Measurements from ENCODE around the gene SMG5.

The SMG5 gene

DNA sequence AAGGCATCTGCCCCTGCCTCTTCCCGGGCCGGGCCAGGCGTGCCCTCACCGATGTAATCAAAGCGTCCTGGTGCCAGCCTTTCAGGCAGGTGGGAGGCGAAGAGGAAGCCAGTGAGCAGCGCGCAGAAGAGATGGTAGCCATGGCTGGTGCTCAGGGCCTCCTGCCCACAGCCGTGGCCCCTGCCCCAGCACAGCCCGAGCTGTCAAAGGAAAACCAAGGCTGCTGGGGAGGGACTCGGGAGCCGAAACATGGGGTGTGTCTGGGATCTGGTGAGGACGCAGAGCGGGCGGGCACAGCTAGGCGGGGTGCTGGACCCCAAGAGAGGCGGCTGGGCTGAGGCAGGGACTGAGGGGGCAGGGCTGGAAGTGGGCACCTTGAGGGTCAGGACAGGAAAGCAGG is 37.9 kb downstream of the SMG5 start:
- H3K4me3 ChIP-seq (ENCODE audit: control insufficient read depth, low read depth, low read length): no peak overlapping the region
- DNase-seq (ENCODE audit: low read depth): no peak
- TF ChIP-seq, protein P1, sequence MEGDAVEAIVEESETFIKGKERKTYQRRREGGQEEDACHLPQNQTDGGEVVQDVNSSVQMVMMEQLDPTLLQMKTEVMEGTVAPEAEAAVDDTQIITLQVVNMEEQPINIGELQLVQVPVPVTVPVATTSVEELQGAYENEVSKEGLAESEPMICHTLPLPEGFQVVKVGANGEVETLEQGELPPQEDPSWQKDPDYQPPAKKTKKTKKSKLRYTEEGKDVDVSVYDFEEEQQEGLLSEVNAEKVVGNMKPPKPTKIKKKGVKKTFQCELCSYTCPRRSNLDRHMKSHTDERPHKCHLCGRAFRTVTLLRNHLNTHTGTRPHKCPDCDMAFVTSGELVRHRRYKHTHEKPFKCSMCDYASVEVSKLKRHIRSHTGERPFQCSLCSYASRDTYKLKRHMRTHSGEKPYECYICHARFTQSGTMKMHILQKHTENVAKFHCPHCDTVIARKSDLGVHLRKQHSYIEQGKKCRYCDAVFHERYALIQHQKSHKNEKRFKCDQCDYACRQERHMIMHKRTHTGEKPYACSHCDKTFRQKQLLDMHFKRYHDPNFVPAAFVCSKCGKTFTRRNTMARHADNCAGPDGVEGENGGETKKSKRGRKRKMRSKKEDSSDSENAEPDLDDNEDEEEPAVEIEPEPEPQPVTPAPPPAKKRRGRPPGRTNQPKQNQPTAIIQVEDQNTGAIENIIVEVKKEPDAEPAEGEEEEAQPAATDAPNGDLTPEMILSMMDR (conservative IDR thresholded peaks at IDR 0.05; ENCODE audit: control insufficient read depth, insufficient read depth, low read depth, low read length): no peak

DNA sequence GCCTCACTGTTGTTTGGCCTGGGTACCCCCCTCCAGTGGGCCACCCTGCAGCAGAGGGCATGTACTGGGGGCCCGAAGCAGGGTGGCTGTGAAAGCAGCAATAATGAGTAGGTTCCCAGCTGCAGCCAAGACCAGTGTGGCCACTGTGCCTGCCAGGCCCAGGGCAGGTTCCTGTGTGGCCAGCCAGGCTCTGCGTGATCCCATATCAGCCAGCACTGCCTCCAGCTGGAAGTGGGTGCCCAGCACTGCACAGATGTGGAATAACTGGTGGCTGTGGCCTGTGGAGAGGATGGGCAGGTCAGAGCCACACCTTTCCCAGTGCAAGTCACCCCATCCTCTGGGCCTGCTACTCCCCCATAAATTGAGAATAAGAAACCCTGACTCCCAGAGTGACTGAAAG is 38.5 kb downstream of the SMG5 start:
- TF ChIP-seq, protein P1 (conservative IDR thresholded peaks at IDR 0.05; ENCODE audit: control insufficient read depth, insufficient read depth, low read depth, low read length): no peak
- H3K4me3 ChIP-seq (ENCODE audit: control insufficient read depth, low read depth, low read length): no peak overlapping the region
- no peak for DNase-seq (ENCODE audit: low read depth)

DNA sequence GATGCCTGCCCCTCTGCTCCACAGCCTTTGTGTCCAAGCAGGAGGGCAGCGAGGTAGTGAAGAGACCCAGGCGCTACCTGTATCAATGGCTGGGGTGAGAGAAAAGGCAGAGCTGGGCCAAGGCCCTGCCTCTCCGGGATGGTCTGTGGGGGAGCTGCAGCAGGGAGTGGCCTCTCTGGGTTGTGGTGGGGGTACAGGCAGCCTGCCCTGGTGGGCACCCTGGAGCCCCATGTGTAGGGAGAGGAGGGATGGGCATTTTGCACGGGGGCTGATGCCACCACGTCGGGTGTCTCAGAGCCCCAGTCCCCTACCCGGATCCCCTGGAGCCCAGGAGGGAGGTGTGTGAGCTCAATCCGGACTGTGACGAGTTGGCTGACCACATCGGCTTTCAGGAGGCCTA is 39.9 kb downstream of the SMG5 start:
- no peak for DNase-seq (ENCODE audit: low read depth)
- TF ChIP-seq, protein P1 (conservative IDR thresholded peaks at IDR 0.05; ENCODE audit: control insufficient read depth, insufficient read depth, low read depth, low read length): no peak
- H3K4me3 ChIP-seq (ENCODE audit: control insufficient read depth, low read depth, low read length): no peak overlapping the region

DNA sequence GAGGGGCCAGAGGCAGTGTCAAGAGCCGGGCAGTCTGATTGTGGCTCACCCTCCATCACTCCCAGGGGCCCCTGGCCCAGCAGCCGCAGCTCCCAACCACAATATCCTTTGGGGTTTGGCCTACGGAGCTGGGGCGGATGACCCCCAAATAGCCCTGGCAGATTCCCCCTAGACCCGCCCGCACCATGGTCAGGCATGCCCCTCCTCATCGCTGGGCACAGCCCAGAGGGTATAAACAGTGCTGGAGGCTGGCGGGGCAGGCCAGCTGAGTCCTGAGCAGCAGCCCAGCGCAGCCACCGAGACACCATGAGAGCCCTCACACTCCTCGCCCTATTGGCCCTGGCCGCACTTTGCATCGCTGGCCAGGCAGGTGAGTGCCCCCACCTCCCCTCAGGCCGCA is 40.7 kb downstream of the SMG5 start, which contains the start of gene BGLAP:
BGLAP (plus strand) TSS at position 259 of the 400 bp plus-strand sequence; CDS start at position 307, 48 bp downstream.
- no peak within 1 kb of the TSS for H3K4me3 ChIP-seq (ENCODE audit: control insufficient read depth, low read depth, low read length)
- TF ChIP-seq, protein P1 (conservative IDR thresholded peaks at IDR 0.05; ENCODE audit: control insufficient read depth, insufficient read depth, low read depth, low read length): no peak
- no peak for DNase-seq (ENCODE audit: low read depth)

DNA sequence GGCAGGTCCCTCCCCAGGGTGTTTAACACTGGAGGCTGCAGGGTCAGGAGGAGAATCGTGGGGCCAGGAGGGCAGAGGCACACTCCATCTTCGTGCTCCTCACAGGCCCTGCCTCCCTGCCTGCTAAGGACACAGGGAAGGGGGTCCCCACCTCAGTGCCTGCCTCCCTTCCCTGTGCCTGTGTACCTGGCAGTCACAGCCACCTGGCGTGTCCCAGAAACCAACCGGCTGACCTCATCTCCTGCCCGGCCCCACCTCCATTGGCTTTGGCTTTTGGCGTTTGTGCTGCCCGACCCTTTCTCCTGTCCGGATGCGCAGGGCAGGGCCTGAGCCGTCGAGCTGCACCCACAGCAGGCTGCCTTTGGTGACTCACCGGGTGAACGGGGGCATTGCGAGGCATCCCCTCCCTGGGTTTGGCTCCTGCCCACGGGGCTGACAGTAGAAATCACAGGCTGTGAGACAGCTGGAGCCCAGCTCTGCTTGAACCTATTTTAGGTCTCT is 41.3 kb downstream of the SMG5 start:
- H3K4me3 ChIP-seq (ENCODE audit: control insufficient read depth, low read depth, low read length): no peak overlapping the region
- TF ChIP-seq, protein P1 (conservative IDR thresholded peaks at IDR 0.05; ENCODE audit: control insufficient read depth, insufficient read depth, low read depth, low read length): no peak
- peak; percentile 66 for DNase-seq (ENCODE audit: low read depth)

DNA sequence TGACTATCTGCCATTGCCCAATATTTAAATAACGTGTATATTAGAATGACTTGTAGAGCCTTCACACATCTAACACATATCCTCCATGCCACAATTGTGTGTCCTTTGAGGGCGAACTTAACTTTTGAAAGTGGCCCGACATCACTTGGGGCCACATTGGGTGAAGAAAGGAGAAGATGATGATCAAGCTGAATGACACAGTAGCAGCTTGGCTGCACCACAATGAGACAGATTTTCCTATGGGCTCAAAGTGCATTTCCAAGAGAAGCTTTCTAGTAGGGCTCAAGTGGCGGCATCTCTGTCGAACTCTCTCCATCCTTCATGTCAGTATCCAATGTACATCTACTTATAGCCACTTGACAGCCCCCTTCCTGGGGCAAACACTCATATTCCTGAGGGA is 44.4 kb downstream of the SMG5 start:
- no peak overlapping the region for H3K4me3 ChIP-seq (ENCODE audit: control insufficient read depth, low read depth, low read length)
- DNase-seq (ENCODE audit: low read depth): no peak
- TF ChIP-seq, protein P1 (conservative IDR thresholded peaks at IDR 0.05; ENCODE audit: control insufficient read depth, insufficient read depth, low read depth, low read length): no peak

DNA sequence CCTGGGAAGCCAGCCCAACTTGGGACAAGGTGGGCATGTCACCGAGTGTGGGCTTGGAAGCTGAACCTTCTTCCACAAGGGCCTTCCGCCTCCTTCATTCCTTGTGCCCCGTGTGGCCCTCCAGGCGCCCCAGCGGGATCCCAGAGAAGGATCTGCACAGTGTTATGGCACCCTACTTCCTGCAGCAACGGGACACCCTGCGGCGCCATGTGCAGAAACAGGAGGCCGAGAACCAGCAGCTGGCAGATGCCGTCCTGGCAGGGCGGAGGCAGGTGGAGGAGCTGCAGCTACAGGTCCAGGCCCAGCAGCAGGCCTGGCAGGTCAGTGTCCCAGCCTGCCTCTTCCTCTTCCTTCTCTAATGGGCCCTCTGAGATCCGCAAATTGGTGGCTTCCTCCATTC is 46.5 kb downstream of the SMG5 start:
- H3K4me3 ChIP-seq (ENCODE audit: control insufficient read depth, low read depth, low read length): no peak overlapping the region
- no peak for DNase-seq (ENCODE audit: low read depth)
- TF ChIP-seq, protein P1 (conservative IDR thresholded peaks at IDR 0.05; ENCODE audit: control insufficient read depth, insufficient read depth, low read depth, low read length): no peak

Measured in fibroblast of mammary gland (primary cell).